ENCODE measurements around the gene SYTL1. TPM values are rescaled to one million over a fixed set of nuclear protein-coding genes. Genes with fewer than 3 reads are reported as not detected.

The SYTL1 gene
- total RNA-seq, 1 experiment from 2014 or later = 75.9 TPM

DNA sequence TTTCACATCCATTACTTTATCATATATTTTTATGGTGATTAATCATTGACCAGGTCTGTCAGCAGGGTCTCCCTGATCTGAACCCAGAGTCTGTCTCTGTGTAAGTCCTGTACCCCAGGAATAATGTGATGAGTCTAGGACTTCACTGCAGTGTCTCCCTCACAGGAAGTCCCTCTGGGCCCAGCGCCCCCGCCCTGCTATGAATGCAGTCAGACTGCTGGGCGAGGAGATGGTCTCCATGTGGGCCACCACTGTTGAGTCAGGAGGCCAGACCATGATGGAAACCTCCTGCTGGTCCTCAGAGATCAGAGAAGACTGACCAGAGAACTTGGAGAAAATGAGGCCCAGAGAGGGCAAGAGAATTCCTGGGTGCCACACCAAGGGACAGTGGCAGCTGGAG lies 10.4 kb upstream of the SYTL1 start:
- Histone ChIP-seq H3K9me3 (ENCODE audit: control insufficient read depth in 1 of 2, insufficient read depth in 1 of 2, low read depth in 1 of 2, low read length in 2 of 2) (no peaks in the 10 kb centered on the region), H3K27me3 (ENCODE audit: insufficient read depth, low read length) (no peaks in the 10 kb centered on the region), H3K4me3 (replicated peaks in 1 of 2; ENCODE audit: low read depth in 1 of 2, low read length in 2 of 2) (no peak overlapping the region), H3K4me1 (ENCODE audit: control insufficient read depth in 1 of 2, insufficient read depth in 2 of 2, low read length in 2 of 2) (no peaks in the 10 kb centered on the region), H4K20me1 (ENCODE audit: insufficient read depth) (no peaks in the 10 kb centered on the region), H2AFZ (ENCODE audit: low read depth, low read length, poor library complexity, severe bottlenecking) (no peak overlapping the region), H3K79me2 (ENCODE audit: insufficient read depth, low read length) (peaks cover 44% of the 10 kb centered on the region), H3K9me2 (ENCODE audit: insufficient read depth) (no peaks in the 10 kb centered on the region), H3K4me2 (ENCODE audit: low read length) (no peak overlapping the region), H3K27ac (ENCODE audit: low read depth, low read length) (no peak overlapping the region), H3K36me3 (ENCODE audit: control insufficient read depth in 1 of 2, insufficient read depth in 2 of 2, low read length in 2 of 2) (peaks cover 22 to 38% of the 10 kb centered on the region in 2 experiments), H3K9ac (ENCODE audit: low read length) (no peak overlapping the region)
- DNase-seq (ENCODE audit: low read depth, low spot score) = no peak
- intact Hi-C loops (cut with micrococcal nuclease) = no loop called here
- TF ChIP-seq TCF7L2 (IDR thresholded peaks at IDR 0.05; ENCODE audit: borderline replicate concordance, extremely low read depth, insufficient read depth, insufficient read length) (no peak), ATF3 (IDR thresholded peaks at IDR 0.05) (no peak), ELF1 (IDR thresholded peaks at IDR 0.05; ENCODE audit: borderline replicate concordance, low read depth) (no peak), YY1 (IDR thresholded peaks at IDR 0.05; ENCODE audit: extremely low read depth, insufficient replicate concordance, low read depth, low read length) (no peak), EGR1 (IDR thresholded peaks at IDR 0.05; ENCODE audit: low read depth) (no peak), SIN3A (IDR thresholded peaks at IDR 0.05; ENCODE audit: low read depth) (no peak), JUND (IDR thresholded peaks at IDR 0.05) (no peak), SP1 (IDR thresholded peaks at IDR 0.05; ENCODE audit: low read depth) (no peak), ZBTB33 (IDR thresholded peaks at IDR 0.05; ENCODE audit: extremely low read depth, insufficient replicate concordance, low read length) (no peak), SRF (IDR thresholded peaks at IDR 0.05; ENCODE audit: low read depth) (no peak), RAD21 (IDR thresholded peaks at IDR 0.05; ENCODE audit: low read depth) (no peak), CBX3 (IDR thresholded peaks at IDR 0.05; ENCODE audit: low read depth) (no peak), POLR2A (IDR thresholded peaks at IDR 0.05; ENCODE audit: borderline replicate concordance, extremely low read depth, insufficient read depth, insufficient read length) (no peak), FOSL1 (IDR thresholded peaks at IDR 0.05; ENCODE audit: low read depth) (no peak)
- RAD21 ChIA-PET (ENCODE audit: low non-redundant PET in 1 of 2, low total read pairs in 2 of 2, uncharacterized antibody in 2 of 2, unreplicated experiment in 2 of 2) = no interaction called here
- CTCF ChIA-PET = interaction anchor here (2.1 kb wide), 1 partner anchor 29 kb away, joined by 7 read pairs; no protein-coding TSS in a partner anchor
- BruUV-seq (replicated peaks) = no TSS peak
- POLR2A ChIA-PET = no interaction called here
- no peak for ATAC-seq
